Ovary (tissue), 9 donors: ENCODE results near the gene SLC30A2. TPM values are rescaled to one million over a fixed set of nuclear protein-coding genes. Genes with fewer than 3 reads are reported as not detected.

Experiments
- DNase-seq, 5 donors: peaks; one replicate each; pipeline ENCODE4 v3.0.0-alpha.2; 2019 to 2020
- H3K27ac ChIP-seq, 2 donors: fragments of 200-600 bp; one replicate each; pipeline versions ENCODE4 v1.5.1 to v1.8.0; 2019 to 2022
- H3K27me3 ChIP-seq: fragments of 200-600 bp; one replicate; pipeline ENCODE4 v1.8.0; 2022
- H3K36me3 ChIP-seq: fragments of 200-600 bp; sonication (generic); one replicate; pipeline ENCODE4 v1.5.1; 2019
- H3K4me1 ChIP-seq: one replicate; pipeline ENCODE4 v1.8.1; 2013; ENCODE audit warnings: mild to moderate bottlenecking, moderate library complexity; ENCODE audit not compliant: insufficient read depth
- H3K4me3 ChIP-seq: fragments of 200-600 bp; sonication (generic); one replicate; pipeline ENCODE4 v1.5.1; 2017
- H3K9me3 ChIP-seq, 2 donors: fragments of 200-600 bp in 1 of 2; sonication (generic) in 1 of 2; one replicate each; pipeline versions ENCODE4 v1.5.1 to v1.8.1; 2013 to 2019; ENCODE audit warnings: mild to moderate bottlenecking in 1 of 2, moderate library complexity in 1 of 2
- EP300 ChIP-seq: sonication (generic); formaldehyde crosslinking; IDR thresholded peaks from one replicate; pipeline ENCODE4 v1.6.1; 2017; ENCODE audit warnings: antibody characterized with exemption
- POLR2A ChIP-seq: fragments of 450-650 bp; IDR thresholded peaks from one replicate; pipeline ENCODE4 v1.6.1; 2017; ENCODE audit warnings: antibody characterized with exemption, mild to moderate bottlenecking, moderate library complexity
- WGBS, 3 donors: extraction: QIAGEN DNeasy Blood & Tissue Kit in 1 of 3; methylation state at CpG; one replicate each; pipeline versions ENCODE4 v1.1.5 to v1.1.7; 2013 to 2017; 5-methylcytosine and 5-hydroxymethylcytosine counted together
- intact Hi-C, 4 donors: fragments of 100-400 bp; cut with DNase I; formaldehyde crosslinking; loops; one replicate each; pipeline versions ENCODE4 v1.11.0 to v1.15.1; 2022 to 2023
- polyA plus RNA-seq, 2 donors: library from polyadenylated mRNA; stranded (reverse); fragments of 200-250 nt in 1 of 2; fragments of 350-450 nt in 1 of 2; fragmentation: Illumina TruSeq in 1 of 2; extraction: RNeasy Lipid Tissue Mini Kit (QIAGEN cat#74804) in 1 of 2; gene quantifications; one replicate each; pipeline ENCODE4 v1.2.3, GENCODE V29; 2013 to 2014
- total RNA-seq, 7 donors: library from RNA; depleted of rRNA in 2 of 7; stranded (reverse); fragments of >200 nt in 2 of 7; fragmentation: NEBNext Ultra II Directional in 3 of 7; extraction: Animal tissue kit (Norgen Biotek cat#: 25700) in 3 of 7; gene quantifications; one replicate each; pipeline versions ENCODE4 v1.1.0 to v1.2.4, GENCODE V29; 2016 to 2023
- TF ChIP-seq, protein P1 (sequence below), 3 donors: fragments of 450-650 bp in 2 of 3; fragments of 200-600 bp in 1 of 3; IDR thresholded peaks; one replicate each; pipeline versions ENCODE4 v1.5.1 to v1.8.0; 2016 to 2022; ENCODE audit warnings: antibody characterized with exemption in 3 of 3, mild to moderate bottlenecking in 1 of 3
- donor health status: DM: no; HTN: no; CAD: no; lungs with moderate emphysema.
- donor health status: DM: no; HTN: no; CAD: no.
- donor health status: Bipolar disorder and iron deficiency.
- donor health status: DM: yes; HTN: yes; CAD: no.
- donor health status: DM: no; HTN: no; CAD: no.
- donor health status: DM: yes; HTN: yes; CAD: no.

Gene SLC30A2
- total and polyA plus RNA-seq, 9 donors = 0.11 to 0.80 (median 0.17) TPM; not detected in 5

DNA sequence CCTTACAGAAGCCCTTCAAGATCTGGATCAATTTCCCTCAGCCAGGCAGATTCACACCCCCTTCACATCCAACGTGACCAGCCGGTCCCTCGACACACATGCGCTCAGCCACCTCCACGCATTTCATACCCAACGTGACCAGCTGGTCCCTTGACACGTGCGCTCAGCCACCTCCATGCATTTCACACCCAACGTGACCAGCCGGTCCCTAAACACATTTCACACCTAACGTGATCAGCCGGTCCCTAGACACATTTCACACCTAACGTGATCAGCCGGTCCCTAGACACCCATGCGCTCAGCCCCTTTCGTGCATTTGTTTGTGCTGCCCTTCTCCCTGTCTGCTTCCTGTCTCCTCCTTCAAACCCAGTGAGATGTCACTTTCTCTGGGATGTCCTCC lies 39.2 kb downstream of the SLC30A2 start:
- Histone ChIP-seq H3K4me3 (no peak overlapping the region), H3K36me3 (no peaks in the 10 kb centered on the region), H3K9me3 (no peaks in the 10 kb centered on the region), H3K4me1 (no peaks in the 10 kb centered on the region), H3K27me3 (no peaks in the 10 kb centered on the region), H3K27ac (no peak overlapping the region)
- WGBS, 3 donors = 91 to 93% (median 92%) methylated on average over 16 of the region's 16 CpGs
- DNase-seq = no peak
- TF ChIP-seq POLR2A (no peak), EP300 (no peak)
- TF ChIP-seq, protein P1, sequence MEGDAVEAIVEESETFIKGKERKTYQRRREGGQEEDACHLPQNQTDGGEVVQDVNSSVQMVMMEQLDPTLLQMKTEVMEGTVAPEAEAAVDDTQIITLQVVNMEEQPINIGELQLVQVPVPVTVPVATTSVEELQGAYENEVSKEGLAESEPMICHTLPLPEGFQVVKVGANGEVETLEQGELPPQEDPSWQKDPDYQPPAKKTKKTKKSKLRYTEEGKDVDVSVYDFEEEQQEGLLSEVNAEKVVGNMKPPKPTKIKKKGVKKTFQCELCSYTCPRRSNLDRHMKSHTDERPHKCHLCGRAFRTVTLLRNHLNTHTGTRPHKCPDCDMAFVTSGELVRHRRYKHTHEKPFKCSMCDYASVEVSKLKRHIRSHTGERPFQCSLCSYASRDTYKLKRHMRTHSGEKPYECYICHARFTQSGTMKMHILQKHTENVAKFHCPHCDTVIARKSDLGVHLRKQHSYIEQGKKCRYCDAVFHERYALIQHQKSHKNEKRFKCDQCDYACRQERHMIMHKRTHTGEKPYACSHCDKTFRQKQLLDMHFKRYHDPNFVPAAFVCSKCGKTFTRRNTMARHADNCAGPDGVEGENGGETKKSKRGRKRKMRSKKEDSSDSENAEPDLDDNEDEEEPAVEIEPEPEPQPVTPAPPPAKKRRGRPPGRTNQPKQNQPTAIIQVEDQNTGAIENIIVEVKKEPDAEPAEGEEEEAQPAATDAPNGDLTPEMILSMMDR (IDR thresholded peaks at IDR 0.05) = no peak
- intact Hi-C loops = loop anchor here in 1 of 4 donors (10.0 kb wide), 1 partner anchor 182 kb away; no protein-coding TSS in a partner anchor

DNA sequence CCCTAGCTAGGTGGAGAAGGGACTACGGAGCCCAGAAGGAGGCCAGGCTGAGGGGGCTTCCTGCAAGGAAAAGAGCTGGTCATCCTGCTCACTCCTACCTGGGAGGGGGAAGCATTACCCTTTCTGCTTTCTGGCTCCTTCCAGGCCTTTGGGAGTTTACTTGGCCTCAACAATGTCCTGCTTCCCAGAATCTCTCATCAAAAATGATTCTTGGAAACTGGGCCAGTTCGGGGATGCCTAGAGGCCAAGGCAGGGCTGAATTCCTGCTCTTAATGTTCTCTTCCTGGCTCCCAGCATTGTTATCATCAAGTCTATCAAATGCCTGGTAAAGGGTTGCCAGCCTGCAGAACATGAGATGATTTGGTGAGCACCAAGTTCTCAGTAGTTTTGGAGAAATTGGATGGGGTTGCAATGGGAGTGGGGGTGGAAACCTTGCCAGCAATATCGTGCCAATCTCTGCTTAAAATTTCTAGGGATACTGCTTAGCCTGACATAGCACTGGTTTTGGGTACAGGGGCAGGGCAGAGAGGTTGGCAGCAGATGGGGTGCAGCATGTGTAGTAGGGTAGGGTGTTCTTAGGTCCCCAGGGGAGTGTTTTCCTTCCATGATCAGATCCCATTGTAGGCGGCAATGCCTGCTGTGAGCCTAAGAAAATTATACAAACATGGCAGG lies 40.3 kb downstream of the SLC30A2 start:
- DNase-seq = no peak
- H3K4me3 ChIP-seq = no peak overlapping the region
- H3K36me3 ChIP-seq = no peaks in the 10 kb centered on the region
- TF ChIP-seq, protein P1 (IDR thresholded peaks at IDR 0.05) = no peak
- TF ChIP-seq EP300 (no peak), POLR2A (no peak)
- H3K27ac ChIP-seq = no peak overlapping the region
- H3K4me1 ChIP-seq = no peaks in the 10 kb centered on the region
- no peaks in the 10 kb centered on the region for H3K27me3 ChIP-seq
- 63 to 73% (median 65%) methylated on average over 4 of the region's 4 CpGs for WGBS, 3 donors
- H3K9me3 ChIP-seq = no peaks in the 10 kb centered on the region
- intact Hi-C loops = loop anchor here in 1 of 4 donors (10.0 kb wide), 1 partner anchor 181 kb away; no protein-coding TSS in a partner anchor

GRCh38 chr1:26003756-26004155 lies 42.2 kb downstream of the SLC30A2 start:
- no peaks in the 10 kb centered on the region for H3K4me1 ChIP-seq
- no peak overlapping the region for H3K27ac ChIP-seq
- no peak overlapping the region for H3K4me3 ChIP-seq
- intact Hi-C loops = loop anchor here in 1 of 4 donors (10.0 kb wide), 1 partner anchor 179 kb away; no protein-coding TSS in a partner anchor
- H3K27me3 ChIP-seq = no peaks in the 10 kb centered on the region
- WGBS, 3 donors = 69 to 78% (median 75%) methylated on average over 2 of the region's 2 CpGs
- H3K9me3 ChIP-seq = no peaks in the 10 kb centered on the region
- no peak for TF ChIP-seq EP300
- no peak for TF ChIP-seq POLR2A
- TF ChIP-seq, protein P1 (IDR thresholded peaks at IDR 0.05) = no peak
- no peaks in the 10 kb centered on the region for H3K36me3 ChIP-seq
- DNase-seq = no peak

GRCh38 chr1:26003262-26003661 lies 42.7 kb downstream of the SLC30A2 start:
- Histone ChIP-seq H3K36me3 (no peaks in the 10 kb centered on the region), H3K9me3 (no peaks in the 10 kb centered on the region), H3K27ac (no peak overlapping the region), H3K4me1 (peaks cover 2% of the 10 kb centered on the region), H3K27me3 (no peaks in the 10 kb centered on the region), H3K4me3 (no peak overlapping the region)
- intact Hi-C loops = loop anchor here in 1 of 4 donors (10.0 kb wide), 1 partner anchor 178 kb away; no protein-coding TSS in a partner anchor
- no peak for DNase-seq
- no peak for TF ChIP-seq POLR2A
- TF ChIP-seq, protein P1 (IDR thresholded peaks at IDR 0.05) = no peak
- TF ChIP-seq EP300 = no peak
- 74 to 79% (median 79%) methylated on average over 4 of the region's 4 CpGs for WGBS, 3 donors
